BJ (cell line): ENCODE results near the gene PISD. TPM values are rescaled to one million over a fixed set of nuclear protein-coding genes. Genes with fewer than 3 reads are reported as not detected.

Experiments used
- CTCF ChIA-PET: fragments of 350-600 bp; formaldehyde crosslinking; extraction: SDS; loops from one replicate; lab custom pipeline; 2021; ENCODE audit warnings: antibody characterized with exemption, inconsistent platforms; lab: Yijun Ruan, JAX
- POLR2A ChIA-PET: fragments of 300-600 bp; sonication (Branson Sonifier 250); formaldehyde crosslinking; extraction: SDS; loops from one replicate; lab custom pipeline; 2021; ENCODE audit warnings: antibody characterized with exemption; lab: Charles Lee
- DNase-seq: peaks from one replicate; pipeline ENCODE4 v3.0.0-alpha.2; 2011; ENCODE audit warnings: low read depth
- H3K27me3 ChIP-seq: 2 replicates; pipeline ENCODE4 v1.6.0; 2011; ENCODE audit warnings: low read length; ENCODE audit not compliant: control insufficient read depth, insufficient read depth
- H3K36me3 ChIP-seq: 2 replicates; pipeline ENCODE4 v1.5.1; 2011; ENCODE audit warnings: low read length; ENCODE audit not compliant: control insufficient read depth, insufficient read depth
- H3K4me3 ChIP-seq: 2 replicates; pipeline ENCODE4 v1.5.1; 2011; ENCODE audit warnings: low read depth, mild to moderate bottlenecking, control low read depth, low read length
- polyA plus RNA-seq: library from polyadenylated mRNA; depleted of rRNA; stranded (reverse); fragments of >200 nt; gene quantifications from 2 replicates; pipeline ENCODE4 v1.2.3, GENCODE V29; 2011
- TF ChIP-seq, protein P1 (sequence below): IDR thresholded peaks from 2 replicates; pipeline ENCODE4 v1.5.1; 2011; ENCODE audit warnings: low read depth, mild to moderate bottlenecking, control low read depth, inconsistent platforms, low read length, moderate library complexity; ENCODE audit not compliant: insufficient read depth

Gene PISD
- polyA plus RNA-seq, 1 experiment = 26.9 TPM

- H3K27me3 ChIP-seq = no peaks in the 10 kb centered on the region
- no peak overlapping the region for H3K4me3 ChIP-seq
- CTCF ChIA-PET = interaction anchor here (0.8 to 1.8 kb wide), 4 partner anchors 21 to 48 kb away, joined by 3 to 6 read pairs (median 4); no protein-coding TSS in a partner anchor
- no peak for DNase-seq
- TF ChIP-seq, protein P1, sequence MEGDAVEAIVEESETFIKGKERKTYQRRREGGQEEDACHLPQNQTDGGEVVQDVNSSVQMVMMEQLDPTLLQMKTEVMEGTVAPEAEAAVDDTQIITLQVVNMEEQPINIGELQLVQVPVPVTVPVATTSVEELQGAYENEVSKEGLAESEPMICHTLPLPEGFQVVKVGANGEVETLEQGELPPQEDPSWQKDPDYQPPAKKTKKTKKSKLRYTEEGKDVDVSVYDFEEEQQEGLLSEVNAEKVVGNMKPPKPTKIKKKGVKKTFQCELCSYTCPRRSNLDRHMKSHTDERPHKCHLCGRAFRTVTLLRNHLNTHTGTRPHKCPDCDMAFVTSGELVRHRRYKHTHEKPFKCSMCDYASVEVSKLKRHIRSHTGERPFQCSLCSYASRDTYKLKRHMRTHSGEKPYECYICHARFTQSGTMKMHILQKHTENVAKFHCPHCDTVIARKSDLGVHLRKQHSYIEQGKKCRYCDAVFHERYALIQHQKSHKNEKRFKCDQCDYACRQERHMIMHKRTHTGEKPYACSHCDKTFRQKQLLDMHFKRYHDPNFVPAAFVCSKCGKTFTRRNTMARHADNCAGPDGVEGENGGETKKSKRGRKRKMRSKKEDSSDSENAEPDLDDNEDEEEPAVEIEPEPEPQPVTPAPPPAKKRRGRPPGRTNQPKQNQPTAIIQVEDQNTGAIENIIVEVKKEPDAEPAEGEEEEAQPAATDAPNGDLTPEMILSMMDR = no peak
- POLR2A ChIA-PET = no interaction called here
- no peaks in the 10 kb centered on the region; the same call in 1 of the 2 replicates for H3K36me3 ChIP-seq
Observed at GRCh38 chr22:31604746-31605705, 57.0 kb downstream of the PISD start.

DNA sequence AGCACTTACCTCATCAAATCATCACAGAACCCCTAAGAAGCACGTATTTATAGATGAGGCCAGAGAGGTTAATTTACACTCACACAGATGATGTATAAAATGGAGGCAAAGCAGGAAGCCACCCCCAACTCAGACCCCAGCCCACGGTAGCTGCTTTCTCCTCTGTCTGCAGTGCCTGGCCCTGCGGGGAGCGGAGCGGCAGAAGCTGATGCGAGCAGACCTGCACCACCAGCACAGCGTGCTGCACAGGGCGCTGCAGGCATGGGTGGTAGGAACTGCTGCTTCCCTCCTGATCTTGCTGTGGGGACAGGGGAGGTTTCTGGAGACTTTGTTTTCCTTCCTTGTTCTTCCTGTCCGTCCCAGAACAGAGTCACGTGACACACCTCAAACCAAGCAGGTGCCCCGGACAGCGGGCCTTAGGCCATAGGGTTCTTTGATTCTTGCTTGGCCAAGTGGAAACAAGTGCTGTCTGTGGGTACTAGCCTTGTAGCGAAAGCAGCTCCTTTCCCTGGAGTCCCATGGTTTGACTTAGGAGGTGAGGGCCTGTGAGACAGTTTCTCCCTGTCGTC, 57.8 kb downstream of the PISD start:
- H3K4me3 ChIP-seq = no peak overlapping the region
- H3K36me3 ChIP-seq = no peaks in the 10 kb centered on the region; the same call in 1 of the 2 replicates
- TF ChIP-seq, protein P1 = no peak
- H3K27me3 ChIP-seq = no peaks in the 10 kb centered on the region
- ChIA-PET CTCF (interaction anchor here (0.5 to 1.8 kb wide), 4 partner anchors 10 to 744 kb away, joined by 3 to 6 read pairs (median 4); no protein-coding TSS in a partner anchor), POLR2A (no interaction called here)
- no peak for DNase-seq

GRCh38 chr22:31603574-31603973, 58.4 kb downstream of the PISD start:
- TF ChIP-seq, protein P1 = no peak
- DNase-seq = no peak
- Histone ChIP-seq H3K27me3 (no peaks in the 10 kb centered on the region), H3K36me3 (no peaks in the 10 kb centered on the region; the same call in 1 of the 2 replicates), H3K4me3 (no peak overlapping the region)
- ChIA-PET POLR2A (no interaction called here), CTCF (interaction anchor here (0.5 to 1.8 kb wide), 3 partner anchors 11 to 744 kb away, joined by 3 to 6 read pairs (median 6); no protein-coding TSS in a partner anchor)

DNA sequence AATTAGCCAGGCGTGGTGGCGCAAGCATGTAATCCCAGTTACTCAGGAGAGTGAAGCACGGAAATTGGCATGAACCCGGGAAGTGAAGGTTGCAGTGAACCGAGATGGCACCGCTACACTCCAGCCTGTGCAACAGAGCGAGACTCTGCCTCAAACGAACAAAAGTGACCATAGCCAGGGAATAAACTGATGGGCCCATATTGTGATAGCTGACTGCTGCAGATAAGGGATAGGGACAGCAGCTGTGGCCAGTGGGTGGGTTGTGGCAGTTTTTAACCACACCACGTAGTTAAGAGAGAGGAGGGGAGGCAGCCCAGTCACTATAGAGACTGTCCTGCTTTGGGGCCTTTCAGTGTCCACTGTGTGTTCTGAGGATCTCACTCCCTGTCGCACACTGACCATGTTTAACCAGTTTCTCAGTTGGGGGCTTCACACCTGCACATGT, 58.9 kb downstream of the PISD start:
- POLR2A ChIA-PET = no interaction called here
- DNase-seq = no peak
- CTCF ChIA-PET = interaction anchor here (0.6 to 1.8 kb wide), 4 partner anchors 12 to 416 kb away, joined by 3 to 6 read pairs (median 4); no protein-coding TSS in a partner anchor

More for the DNA sequence above, 58.9 kb downstream of the PISD start:
- no peaks in the 10 kb centered on the region for H3K27me3 ChIP-seq
- no peaks in the 10 kb centered on the region; the same call in 1 of the 2 replicates for H3K36me3 ChIP-seq
- H3K4me3 ChIP-seq = no peak overlapping the region
- TF ChIP-seq, protein P1 = no peak
